HepG2 (cell line): ENCODE results near the gene RWDD4. TPM values are rescaled to one million over a fixed set of nuclear protein-coding genes. Genes with fewer than 3 reads are reported as not detected.
A peak's percentile ranks its signal among the peaks of the same experiment; 100 is the strongest.

ENCODE experiments used
- ATAC-seq: fragments of 200-7000 bp; cut with Tn5 transposase; 3 replicates; pipeline ENCODE4 v1.9.1; 2020; ENCODE audit warnings: mild to moderate bottlenecking, moderate library complexity
- BruUV-seq: library from RNA; stranded (reverse); fragments of 400-500 nt; replicated peaks from 2 replicates; lab custom pipeline; 2021; lab: Mats Ljungman, UMichigan
- CTCF ChIA-PET: fragments of 300-600 bp; formaldehyde crosslinking; extraction: SDS; loops from one replicate; lab custom pipeline; 2021; ENCODE audit warnings: low total read pairs, inconsistent platforms, low intra/inter-chr PET ratio; lab: Yijun Ruan, JAX
- POLR2A ChIA-PET: fragments of 350-600 bp; sonication (Branson Sonifier 250); formaldehyde crosslinking; loops from one replicate; lab custom pipeline; 2020; ENCODE audit warnings: antibody characterized with exemption, inconsistent platforms; lab: Yijun Ruan, JAX
- DNase-seq: peaks from one replicate; pipeline ENCODE4 v3.0.0-alpha.2; 2015; ENCODE audit warnings: low spot score
- FAIRE-seq: peaks from 3 replicates; lab custom pipeline; 2011; peaks lifted over from hg19 to GRCh38; lab: Jason Lieb, UNC
- H2AFZ ChIP-seq: one replicate; pipeline ENCODE4 v1.6.1; 2011; ENCODE audit warnings: low read length, inconsistent platforms
- H3K27ac ChIP-seq: fragments of 300-600 bp; 3 replicates; pipeline ENCODE4 v1.8.0; 2011; ENCODE audit warnings: mixed run types, mild to moderate bottlenecking, mixed read lengths, low read length, inconsistent platforms; ENCODE audit not compliant: insufficient read depth; ENCODE audit errors: extremely low read length
- H3K27me3 ChIP-seq, 2 experiments: fragments of 200-600 bp in 1 of 2; 2 replicates in 1 of 2; 3 replicates in 1 of 2; pipeline versions ENCODE4 v1.6.0 to v1.8.0; 2011; ENCODE audit warnings: low read length in 2 of 2, mild to moderate bottlenecking in 2 of 2, moderate library complexity in 2 of 2, inconsistent platforms in 1 of 2; ENCODE audit not compliant: insufficient read depth in 2 of 2, control insufficient read depth in 1 of 2
- H3K36me3 ChIP-seq, 2 experiments: fragments of 200-600 bp in 1 of 2; replicated peaks in 1 of 2; 2 replicates in 1 of 2; 3 replicates in 1 of 2; pipeline versions ENCODE4 v1.5.1 to v1.8.0; 2011; ENCODE audit warnings: low read length in 2 of 2, inconsistent platforms in 1 of 2; ENCODE audit not compliant: insufficient read depth in 2 of 2, control insufficient read depth in 1 of 2
- H3K4me1 ChIP-seq: 2 replicates; pipeline ENCODE4 v1.5.1; 2012; ENCODE audit warnings: low read length, inconsistent platforms; ENCODE audit not compliant: insufficient read depth
- H3K4me2 ChIP-seq: 2 replicates; pipeline ENCODE4 v1.6.0; 2011; ENCODE audit warnings: low read depth, low read length, inconsistent platforms
- H3K4me3 ChIP-seq, 3 experiments: fragments of 200-600 bp in 1 of 3; sonication (generic), shearing (Covaris generic) in 1 of 3; replicated peaks in 1 of 3; 2 replicates each; pipeline ENCODE4 v1.5.1; 2011 to 2016; ENCODE audit warnings: low read length in 3 of 3, inconsistent platforms in 2 of 3, low read depth in 2 of 3, mild to moderate bottlenecking in 2 of 3, control low read depth in 1 of 3, mixed read lengths in 1 of 3; ENCODE audit not compliant: insufficient read depth in 1 of 3
- H3K79me2 ChIP-seq: one replicate; pipeline ENCODE4 v1.6.1; 2011; ENCODE audit warnings: low read length, inconsistent platforms; ENCODE audit not compliant: insufficient read depth
- H3K9ac ChIP-seq: 2 replicates; pipeline ENCODE4 v1.6.0; 2011; ENCODE audit warnings: mild to moderate bottlenecking, low read depth, low read length, inconsistent platforms; ENCODE audit not compliant: insufficient read depth
- H3K9me3 ChIP-seq: 2 replicates; pipeline ENCODE4 v1.5.1; 2012; ENCODE audit warnings: mild to moderate bottlenecking, low read length
- H4K20me1 ChIP-seq: 2 replicates; pipeline ENCODE4 v1.6.0; 2011; ENCODE audit warnings: inconsistent platforms, mild to moderate bottlenecking, low read length, moderate library complexity; ENCODE audit not compliant: insufficient read depth
- EEA1 ChIP-seq: sonication (generic); formaldehyde crosslinking; IDR thresholded peaks from 2 replicates; pipeline ENCODE4 v1.5.1; 2020; ENCODE audit warnings: mild to moderate bottlenecking, missing genetic modification reagents, borderline replicate concordance
- ELF1 ChIP-seq: sonication (generic); formaldehyde crosslinking; IDR thresholded peaks from 2 replicates; pipeline ENCODE4 v1.4.0; 2020; ENCODE audit warnings: missing genetic modification reagents
- HMGA1 ChIP-seq: sonication (generic); formaldehyde crosslinking; conservative IDR thresholded peaks from 2 replicates; pipeline ENCODE4 v1.4.0; 2020; ENCODE audit warnings: missing genetic modification reagents
- KMT2B ChIP-seq: IDR thresholded peaks from 2 replicates; pipeline ENCODE4 v1.6.1; 2016; ENCODE audit warnings: missing genetic modification reagents, missing compliant biosample characterization
- MXI1 ChIP-seq: IDR thresholded peaks from 3 replicates; pipeline ENCODE4 v1.6.1; 2012; ENCODE audit warnings: low read depth, low read length, inconsistent platforms, borderline replicate concordance
- ZBTB44 ChIP-seq: sonication (generic); formaldehyde crosslinking; IDR thresholded peaks from 2 replicates; pipeline ENCODE4 v1.4.0; 2020; ENCODE audit warnings: missing genetic modification reagents
- ZNF275 ChIP-seq: sonication (generic); formaldehyde crosslinking; IDR thresholded peaks from 2 replicates; pipeline ENCODE4 v1.8.0; 2022; ENCODE audit warnings: missing genetic modification reagents, mild to moderate bottlenecking, inconsistent platforms, borderline replicate concordance
- ZNF383 ChIP-seq: sonication (generic); formaldehyde crosslinking; IDR thresholded peaks from 2 replicates; pipeline ENCODE4 v1.4.0; 2020; ENCODE audit warnings: missing genetic modification reagents, mild to moderate bottlenecking, borderline replicate concordance
- ZSCAN30 ChIP-seq: sonication (generic); formaldehyde crosslinking; IDR thresholded peaks from 2 replicates; pipeline ENCODE4 v1.5.0; 2020; ENCODE audit warnings: mild to moderate bottlenecking, missing genetic modification reagents
- WGBS: methylation state at CpG from one replicate; pipeline ENCODE4 v1.1.6; 2017; ENCODE audit warnings: low lambda C conversion rate; 5-methylcytosine and 5-hydroxymethylcytosine counted together
- in situ Hi-C: cut with HindIII; loops from 2 replicates; pipeline ENCODE4 v1.10.0; 2017; ENCODE audit warnings: low pct_unique_long_range_greater_than_20kb; ENCODE audit not compliant: extremely low pct_ligation_motif_present
- intact Hi-C: fragments of 100-400 bp; cut with micrococcal nuclease; formaldehyde crosslinking; loops from one replicate; pipeline ENCODE4 v1.10.0; 2022; ENCODE audit not compliant: unreplicated experiment
- polyA plus RNA-seq, 8 experiments: library from polyadenylated mRNA; depleted of rRNA in 3 of 8; stranded (reverse) in 7 of 8; unstranded in 1 of 8; fragments of >200 nt; fragmentation: Illumina TruSeq in 4 of 8; extraction: Trizol in 4 of 8; gene quantifications; 2 replicates each; pipeline versions ENCODE4 v1.2.1 to v1.2.3, GENCODE V29; 2011 to 2016; ENCODE audit warnings: low read depth in 4 of 8, missing spikeins in 1 of 8, mixed read lengths in 1 of 8; ENCODE audit not compliant: insufficient read depth in 1 of 8
- total RNA-seq, 5 experiments: library from RNA; depleted of rRNA; stranded (reverse); fragments of >200 nt; fragmentation: Illumina TruSeq; extraction: Trizol; gene quantifications; 2 replicates each; pipeline ENCODE4 v1.2.3, GENCODE V29; 2016; ENCODE audit warnings: low read depth in 1 of 5
- TF ChIP-seq, protein P1 (sequence below): sonication (generic); formaldehyde crosslinking; IDR thresholded peaks from 2 replicates; pipeline ENCODE4 v1.4.0; 2020; ENCODE audit warnings: low read depth, missing genetic modification reagents
- TF ChIP-seq, protein P2 (sequence below): sonication (generic); formaldehyde crosslinking; IDR thresholded peaks from 2 replicates; pipeline ENCODE4 v1.4.0; 2020; ENCODE audit warnings: missing genetic modification reagents, mild to moderate bottlenecking, borderline replicate concordance

RWDD4 gene
- total and polyA plus RNA-seq, 2 of the 13 experiments (the other 11 are each of a cell fraction or from before 2014, with no cell fraction given), result 10.2 to 25.4 TPM

GRCh38 chr4:183666088-183666487 lies 7.1 kb upstream of the RWDD4 start (continued):
- TF ChIP-seq, protein P1, sequence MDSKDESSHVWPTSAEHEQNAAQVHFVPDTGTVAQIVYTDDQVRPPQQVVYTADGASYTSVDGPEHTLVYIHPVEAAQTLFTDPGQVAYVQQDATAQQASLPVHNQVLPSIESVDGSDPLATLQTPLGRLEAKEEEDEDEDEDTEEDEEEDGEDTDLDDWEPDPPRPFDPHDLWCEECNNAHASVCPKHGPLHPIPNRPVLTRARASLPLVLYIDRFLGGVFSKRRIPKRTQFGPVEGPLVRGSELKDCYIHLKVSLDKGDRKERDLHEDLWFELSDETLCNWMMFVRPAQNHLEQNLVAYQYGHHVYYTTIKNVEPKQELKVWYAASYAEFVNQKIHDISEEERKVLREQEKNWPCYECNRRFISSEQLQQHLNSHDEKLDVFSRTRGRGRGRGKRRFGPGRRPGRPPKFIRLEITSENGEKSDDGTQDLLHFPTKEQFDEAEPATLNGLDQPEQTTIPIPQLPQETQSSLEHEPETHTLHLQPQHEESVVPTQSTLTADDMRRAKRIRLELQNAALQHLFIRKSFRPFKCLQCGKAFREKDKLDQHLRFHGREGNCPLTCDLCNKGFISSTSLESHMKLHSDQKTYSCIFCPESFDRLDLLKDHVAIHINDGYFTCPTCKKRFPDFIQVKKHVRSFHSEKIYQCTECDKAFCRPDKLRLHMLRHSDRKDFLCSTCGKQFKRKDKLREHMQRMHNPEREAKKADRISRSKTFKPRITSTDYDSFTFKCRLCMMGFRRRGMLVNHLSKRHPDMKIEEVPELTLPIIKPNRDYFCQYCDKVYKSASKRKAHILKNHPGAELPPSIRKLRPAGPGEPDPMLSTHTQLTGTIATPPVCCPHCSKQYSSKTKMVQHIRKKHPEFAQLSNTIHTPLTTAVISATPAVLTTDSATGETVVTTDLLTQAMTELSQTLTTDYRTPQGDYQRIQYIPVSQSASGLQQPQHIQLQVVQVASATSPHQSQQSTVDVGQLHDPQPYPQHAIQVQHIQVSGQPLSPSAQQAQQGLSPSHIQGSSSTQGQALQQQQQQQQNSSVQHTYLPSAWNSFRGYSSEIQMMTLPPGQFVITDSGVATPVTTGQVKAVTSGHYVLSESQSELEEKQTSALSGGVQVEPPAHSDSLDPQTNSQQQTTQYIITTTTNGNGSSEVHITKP, result no peak
- TF ChIP-seq MXI1, result no peak

- in situ Hi-C loops (no loop called here), intact Hi-C loops (loop anchor here (1.0 to 5.0 kb wide), 4 partner anchors 41 to 187 kb away; no protein-coding TSS in a partner anchor)
- DNase-seq, result no peak
- ChIA-PET CTCF (no interaction called here), POLR2A (interaction anchor here (0.7 to 1.1 kb wide), 2 partner anchors 192 to 216 kb away, joined by 3 to 4 read pairs; no protein-coding TSS in a partner anchor)
- peak overlapping the region; percentile 82 for H2AFZ ChIP-seq
- H3K27me3 ChIP-seq, result no peaks in the 10 kb centered on the region; a peak in 1 of 5 replicates
- H3K4me2 ChIP-seq, result peak overlapping the region; percentile 80
- no peaks in the 10 kb centered on the region for H4K20me1 ChIP-seq
- H3K4me1 ChIP-seq, result peaks cover 35% of the 10 kb centered on the region
- H3K79me2 ChIP-seq, result peaks cover 25% of the 10 kb centered on the region
- TSS peak; percentile 73 for BruUV-seq
- under 1% methylated on average over 10 of the region's 10 CpGs for WGBS
- H3K9ac ChIP-seq, result peak overlapping the region; percentile 80
- ATAC-seq, result no peak
- no peak for FAIRE-seq
- H3K9me3 ChIP-seq, result no peaks in the 10 kb centered on the region
- 0 out of 5 replicates have a peak, but pooled peaks cover 0 to 1% of the 10 kb centered on the region in 2 experiments for H3K36me3 ChIP-seq
- H3K27ac ChIP-seq, result peak overlapping the region; percentile 70
- H3K4me3 ChIP-seq, result peak overlapping the region; percentile 77 to 85 (median 82)
- TF ChIP-seq, protein P2, sequence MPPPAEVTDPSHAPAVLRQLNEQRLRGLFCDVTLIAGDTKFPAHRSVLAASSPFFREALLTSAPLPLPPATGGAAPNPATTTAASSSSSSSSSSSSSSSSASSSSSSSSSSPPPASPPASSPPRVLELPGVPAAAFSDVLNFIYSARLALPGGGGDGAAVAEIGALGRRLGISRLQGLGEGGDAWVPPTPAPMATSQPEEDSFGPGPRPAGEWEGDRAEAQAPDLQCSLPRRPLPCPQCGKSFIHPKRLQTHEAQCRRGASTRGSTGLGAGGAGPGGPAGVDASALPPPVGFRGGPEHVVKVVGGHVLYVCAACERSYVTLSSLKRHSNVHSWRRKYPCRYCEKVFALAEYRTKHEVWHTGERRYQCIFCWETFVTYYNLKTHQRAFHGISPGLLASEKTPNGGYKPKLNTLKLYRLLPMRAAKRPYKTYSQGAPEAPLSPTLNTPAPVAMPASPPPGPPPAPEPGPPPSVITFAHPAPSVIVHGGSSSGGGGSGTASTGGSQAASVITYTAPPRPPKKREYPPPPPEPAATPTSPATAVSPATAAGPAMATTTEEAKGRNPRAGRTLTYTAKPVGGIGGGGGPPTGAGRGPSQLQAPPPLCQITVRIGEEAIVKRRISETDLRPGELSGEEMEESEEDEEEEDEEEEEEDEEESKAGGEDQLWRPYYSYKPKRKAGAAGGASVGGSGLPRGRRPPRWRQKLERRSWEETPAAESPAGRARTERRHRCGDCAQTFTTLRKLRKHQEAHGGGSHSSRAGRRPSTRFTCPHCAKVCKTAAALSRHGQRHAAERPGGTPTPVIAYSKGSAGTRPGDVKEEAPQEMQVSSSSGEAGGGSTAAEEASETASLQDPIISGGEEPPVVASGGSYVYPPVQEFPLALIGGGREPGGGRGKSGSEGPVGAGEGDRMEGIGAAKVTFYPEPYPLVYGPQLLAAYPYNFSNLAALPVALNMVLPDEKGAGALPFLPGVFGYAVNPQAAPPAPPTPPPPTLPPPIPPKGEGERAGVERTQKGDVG (CRISPR knock-in tag), result no peak
- TF ChIP-seq KMT2B (CRISPR knock-in tag) (no peak), ZNF275 (no peak), ZNF383 (CRISPR knock-in tag) (no peak), ELF1 (CRISPR knock-in tag) (no peak), ZBTB44 (no peak), ZSCAN30 (no peak), HMGA1 (CRISPR knock-in tag) (no peak), EEA1 (no peak)
These were observed 872 bp upstream of the RWDD4 start for GRCh38 chr4:183659872-183660242.
